ENCODE measurements around the gene CRYBG1.

The CRYBG1 gene

DNA sequence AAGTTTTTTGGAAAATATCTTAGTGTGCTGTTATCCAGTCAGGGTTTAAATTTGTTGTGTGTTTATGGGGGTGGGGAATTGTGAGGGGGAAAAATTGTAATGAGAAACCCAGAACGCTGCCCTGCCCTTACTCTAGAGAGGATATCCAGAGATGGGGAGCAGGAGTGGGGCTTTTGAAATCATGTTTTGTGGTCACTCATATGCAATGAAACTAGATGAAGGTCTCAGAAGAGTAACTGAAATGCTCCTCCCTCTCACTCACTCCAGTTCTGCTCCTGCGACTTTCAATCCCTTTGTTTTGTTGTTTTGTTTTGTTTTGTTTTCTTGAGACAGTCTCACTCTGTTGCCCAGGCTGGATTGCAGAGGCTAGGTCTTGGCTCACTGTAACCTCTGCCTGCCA lies 100.0 kb downstream of the CRYBG1 start:
- DNase-seq (ENCODE audit: low read depth) = no peak

DNA sequence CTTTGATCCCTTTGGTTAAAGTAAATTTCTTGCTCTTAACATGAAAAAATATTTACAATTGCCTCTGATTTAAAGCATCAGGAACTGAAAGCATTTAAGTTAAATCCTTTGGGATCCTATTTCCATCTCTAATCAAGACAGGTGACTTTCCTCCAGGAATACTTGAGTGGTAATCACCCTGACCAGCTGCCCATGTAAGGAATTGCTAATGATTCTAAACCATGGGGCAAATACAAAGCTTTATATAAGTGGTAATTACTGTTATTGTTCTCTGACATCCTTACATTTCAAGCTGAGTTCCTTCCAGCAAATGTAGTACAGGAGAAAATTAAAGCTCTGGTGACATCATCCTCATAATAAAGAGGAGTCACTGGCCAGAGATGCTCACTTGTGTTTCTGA lies 100.6 kb downstream of the CRYBG1 start:
- DNase-seq (ENCODE audit: low read depth) = no peak

DNA sequence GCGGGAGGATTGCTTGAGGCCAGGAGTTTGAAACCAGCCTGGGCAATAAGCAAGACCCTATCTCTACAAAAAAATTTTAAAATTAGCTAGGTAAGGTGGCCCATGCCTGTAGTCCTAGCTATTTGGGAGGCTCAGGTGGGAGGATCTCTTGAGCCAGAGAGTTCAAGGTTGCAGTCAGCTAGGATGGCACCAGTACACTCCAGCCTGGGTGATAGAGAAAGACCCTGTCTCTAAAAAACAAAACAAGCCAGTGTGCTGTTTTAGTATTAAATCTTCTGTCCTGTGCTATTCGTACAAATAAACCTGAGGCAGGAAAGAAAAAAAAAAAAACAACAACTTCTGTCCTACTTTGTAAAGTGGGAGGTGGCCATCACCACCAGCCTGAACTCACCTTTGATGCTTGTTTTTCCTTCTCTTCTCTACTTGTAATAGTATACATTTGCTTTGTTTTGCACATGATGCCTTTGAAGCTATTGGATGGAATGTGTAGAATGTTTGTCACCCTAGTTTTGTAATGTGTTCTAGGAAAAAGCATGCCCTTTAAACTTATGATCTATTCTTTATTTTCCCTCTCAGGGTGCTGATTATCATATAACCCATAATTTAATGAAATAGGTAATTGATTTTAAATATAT lies 102.5 kb downstream of the CRYBG1 start:
- no peak for DNase-seq (ENCODE audit: low read depth)

DNA sequence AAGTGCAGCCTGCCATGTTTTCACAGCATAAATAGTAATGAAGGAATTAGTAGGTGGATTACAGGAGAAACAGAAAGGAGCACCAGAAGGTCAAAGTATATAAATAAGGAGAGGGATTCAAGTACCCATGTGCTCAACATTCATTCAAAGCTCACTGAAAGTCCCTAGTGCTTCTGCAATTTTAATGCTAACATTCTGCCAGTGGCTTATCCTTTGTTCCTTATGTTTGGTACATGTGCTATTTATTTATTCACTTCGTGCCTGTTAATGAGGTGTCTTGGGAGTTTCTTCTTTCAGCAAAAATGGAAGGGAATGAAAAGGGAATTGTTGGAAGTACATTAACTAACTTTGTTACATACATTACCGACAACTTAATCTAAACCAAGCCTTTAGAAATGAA lies 105.7 kb downstream of the CRYBG1 start:
- no peak for DNase-seq (ENCODE audit: low read depth)

DNA sequence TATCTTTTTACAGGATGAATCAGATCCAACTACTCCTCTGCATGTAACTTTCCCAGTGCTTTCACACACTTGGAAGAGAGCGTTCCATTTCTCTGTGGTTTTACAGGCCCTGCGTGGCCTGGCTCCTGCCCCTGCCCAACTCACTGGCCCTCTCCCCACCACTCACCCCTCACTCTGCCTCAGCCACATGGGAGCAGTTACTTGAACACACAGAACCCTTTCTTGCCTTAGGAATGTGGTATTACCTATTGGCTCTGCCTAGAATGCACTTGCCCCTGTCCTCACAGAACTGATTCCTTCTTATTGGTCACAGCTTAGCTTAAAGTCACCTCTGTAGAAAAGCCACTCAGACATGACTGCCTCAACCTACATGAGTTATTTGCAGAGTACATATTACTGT lies 108.4 kb downstream of the CRYBG1 start:
- no peak for DNase-seq (ENCODE audit: low read depth)

DNA sequence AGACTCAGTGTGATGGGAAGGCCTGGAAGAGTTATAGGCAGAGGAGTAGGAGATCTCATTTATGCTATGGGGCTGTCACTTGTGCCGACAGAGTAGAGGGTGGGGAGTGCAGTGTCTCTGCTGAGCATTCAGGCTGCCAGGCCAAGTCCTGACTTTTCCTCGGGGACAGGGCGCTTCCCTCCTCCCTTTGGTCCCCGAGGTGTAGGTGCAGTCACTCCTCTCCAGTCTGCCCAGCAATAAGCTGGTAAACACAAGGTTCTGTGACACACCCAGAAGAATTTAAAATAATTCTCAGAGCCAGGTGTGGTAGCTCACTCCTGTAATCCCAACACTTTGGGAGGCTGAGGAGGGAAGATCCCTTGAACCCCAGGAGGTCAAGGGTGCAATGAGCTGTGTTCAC lies 109.4 kb downstream of the CRYBG1 start:
- no peak for DNase-seq (ENCODE audit: low read depth)

DNA sequence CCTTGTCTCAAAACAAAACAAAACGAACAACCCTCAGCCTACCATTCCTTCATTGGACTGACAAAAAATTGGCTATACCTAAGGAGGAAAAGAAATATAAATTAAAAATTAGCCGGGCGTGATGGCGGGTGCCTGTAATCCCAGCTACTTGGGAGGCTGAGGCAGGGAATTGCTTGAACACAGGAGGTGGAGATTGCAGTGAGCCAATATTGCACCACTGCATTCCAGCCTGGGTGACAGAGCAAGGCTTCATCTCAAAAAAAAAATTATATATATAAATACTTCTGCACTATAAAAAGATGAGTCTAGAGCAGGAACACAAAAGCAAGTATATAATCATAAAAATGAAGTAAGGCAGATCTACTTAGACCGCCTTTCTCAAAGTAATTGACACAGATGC lies 109.8 kb downstream of the CRYBG1 start:
- DNase-seq (ENCODE audit: low read depth) = no peak

DNA sequence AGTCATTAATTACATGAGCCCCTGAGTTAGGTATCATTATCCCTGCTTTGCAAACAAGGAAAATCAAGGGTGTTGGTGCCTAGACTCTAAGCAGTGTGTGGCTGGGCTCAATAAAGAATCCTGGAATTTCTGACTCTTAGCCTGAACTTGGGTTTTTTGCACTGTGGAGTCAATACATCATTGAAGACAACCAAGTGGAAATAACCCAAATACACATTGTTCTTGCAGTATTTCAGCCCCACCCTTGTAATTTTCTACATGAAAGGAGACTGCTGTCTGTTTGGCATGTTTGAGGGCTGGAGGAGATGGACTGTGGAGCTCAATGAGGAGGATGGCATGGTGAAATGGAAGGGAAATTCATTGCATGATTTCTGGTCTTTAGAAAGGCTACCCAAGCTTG lies 110.3 kb downstream of the CRYBG1 start:
- DNase-seq (ENCODE audit: low read depth) = no peak

DNA sequence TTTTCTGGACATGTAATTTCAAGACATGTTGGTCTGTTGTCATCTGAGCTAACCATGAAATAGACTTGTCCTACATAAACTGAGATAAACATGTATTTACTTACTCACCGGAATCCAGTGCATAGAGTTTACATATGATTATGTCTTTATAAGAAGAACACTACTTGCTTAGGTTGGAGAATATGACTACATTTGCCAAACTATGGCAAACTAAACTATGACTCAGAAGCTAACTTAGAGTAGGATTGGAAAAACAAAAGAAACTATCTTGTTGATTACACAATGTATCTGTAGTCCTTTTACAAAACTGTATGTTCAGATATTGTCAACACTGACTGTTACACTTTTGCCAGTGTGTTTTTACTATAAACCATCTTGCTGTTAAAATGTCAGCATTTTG lies 113.3 kb downstream of the CRYBG1 start:
- DNase-seq (ENCODE audit: low read depth) = no peak

DNA sequence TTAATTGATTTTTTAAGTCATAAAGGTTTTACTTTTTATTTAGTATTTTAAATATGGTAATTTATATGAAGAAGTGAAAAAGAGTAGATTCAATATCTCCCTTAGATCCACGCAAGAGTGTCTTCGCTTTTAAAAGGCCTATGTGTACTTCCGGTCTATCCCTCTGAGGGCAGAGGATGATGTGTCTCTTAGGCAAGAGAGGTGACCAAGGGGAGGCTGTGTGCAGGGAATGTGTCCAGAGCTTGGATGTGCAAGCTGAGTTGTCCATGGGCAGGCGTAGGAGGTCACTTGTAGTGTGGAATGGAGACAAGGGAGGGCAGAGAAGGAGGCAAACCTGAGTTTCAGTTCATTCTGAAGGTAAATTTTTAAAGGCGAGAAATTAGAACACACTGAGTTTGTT lies 113.9 kb downstream of the CRYBG1 start:
- no peak for DNase-seq (ENCODE audit: low read depth)

DNA sequence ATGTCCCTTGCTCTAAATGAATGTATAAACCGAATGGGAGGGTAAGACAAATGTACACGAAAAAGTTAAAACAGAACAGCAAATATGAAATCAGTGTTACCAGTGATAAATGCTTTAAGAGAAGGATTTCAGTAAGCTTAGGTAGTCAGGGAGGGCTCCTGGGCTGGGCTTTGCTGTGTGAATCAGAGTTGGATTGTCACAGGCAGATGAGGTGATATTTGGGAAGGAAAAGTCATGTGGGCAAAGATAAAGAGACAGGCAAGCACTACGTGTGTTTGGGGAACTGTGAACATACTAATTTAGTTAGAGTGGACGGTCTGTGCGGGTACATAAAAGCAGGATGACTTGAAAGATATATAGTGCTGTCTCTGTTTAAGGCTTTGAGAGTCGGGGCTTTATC lies 114.8 kb downstream of the CRYBG1 start:
- no peak for DNase-seq (ENCODE audit: low read depth)

DNA sequence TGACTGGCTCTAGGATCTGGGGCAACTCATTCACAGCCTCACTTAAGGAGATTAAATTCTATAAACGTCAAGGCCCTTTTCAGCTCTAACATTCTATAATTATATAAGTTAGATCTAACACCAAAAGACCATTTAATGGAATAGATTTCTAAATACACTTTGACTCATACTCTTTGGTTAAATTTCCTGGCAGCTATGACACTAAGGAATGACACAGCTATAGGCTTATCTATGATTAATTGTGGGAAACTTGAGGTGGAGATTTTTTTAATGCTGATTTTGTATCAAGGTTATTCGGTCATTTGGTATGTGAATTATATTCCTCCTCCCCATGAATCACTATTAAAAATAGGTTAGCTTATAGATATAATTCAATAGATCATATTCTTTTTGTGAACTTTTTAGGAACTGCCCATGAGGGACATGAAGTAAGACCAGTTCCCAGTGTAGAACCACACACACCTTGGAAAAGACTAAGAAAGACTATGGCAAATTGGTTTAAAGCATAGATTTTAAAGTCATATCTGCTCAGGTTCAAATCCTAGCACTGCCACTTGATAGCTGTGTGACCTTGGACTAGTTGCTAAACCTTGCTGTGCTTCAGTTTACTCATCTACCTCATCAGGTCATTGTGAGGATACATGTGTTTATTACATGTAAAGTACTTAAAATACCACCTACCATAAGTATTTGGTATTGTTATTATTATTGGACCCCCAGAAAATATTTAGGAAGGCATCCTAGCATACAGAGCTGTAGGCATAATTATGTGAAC lies 116.0 kb downstream of the CRYBG1 start:
- no peak for DNase-seq (ENCODE audit: low read depth)

DNA sequence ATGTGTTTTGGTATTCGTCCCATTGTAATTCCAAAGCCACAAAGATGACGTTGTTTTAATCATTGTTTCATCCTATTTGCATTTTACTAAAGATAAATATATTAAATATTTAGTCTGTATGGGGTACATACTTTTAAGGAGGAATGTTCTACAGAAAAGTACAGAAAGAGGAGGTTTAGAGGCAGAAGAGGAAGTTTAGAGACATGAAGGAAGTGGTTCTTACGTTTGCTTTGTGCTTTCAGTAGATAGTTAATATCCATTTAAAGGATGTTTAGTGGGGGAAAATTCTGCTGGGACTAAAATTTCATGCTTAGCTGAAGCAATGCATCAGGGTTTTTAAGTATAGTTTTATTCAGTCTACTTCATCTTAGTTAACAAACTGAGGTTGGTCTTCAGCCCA lies 116.6 kb downstream of the CRYBG1 start:
- DNase-seq (ENCODE audit: low read depth) = no peak

DNA sequence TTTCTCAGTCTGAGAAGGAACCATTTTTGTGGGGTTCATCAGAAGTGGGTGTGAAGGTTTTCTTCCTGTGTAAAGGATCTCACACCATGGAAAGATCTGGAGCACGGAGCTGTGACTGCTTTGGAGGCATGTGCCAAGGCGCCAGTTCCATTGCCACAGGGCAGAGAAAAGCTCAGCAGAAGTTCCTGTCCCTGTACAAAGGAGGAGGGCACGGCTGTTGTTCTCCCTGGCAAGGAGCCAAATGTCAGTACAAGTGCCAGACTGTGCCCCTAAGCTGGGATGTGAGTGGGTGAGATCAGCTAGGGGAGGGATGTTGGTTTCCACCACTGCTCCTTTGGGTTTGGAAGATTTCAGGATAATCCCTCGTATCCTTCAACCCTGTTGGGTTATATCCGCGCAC lies 117.3 kb downstream of the CRYBG1 start:
- no peak for DNase-seq (ENCODE audit: low read depth)

DNA sequence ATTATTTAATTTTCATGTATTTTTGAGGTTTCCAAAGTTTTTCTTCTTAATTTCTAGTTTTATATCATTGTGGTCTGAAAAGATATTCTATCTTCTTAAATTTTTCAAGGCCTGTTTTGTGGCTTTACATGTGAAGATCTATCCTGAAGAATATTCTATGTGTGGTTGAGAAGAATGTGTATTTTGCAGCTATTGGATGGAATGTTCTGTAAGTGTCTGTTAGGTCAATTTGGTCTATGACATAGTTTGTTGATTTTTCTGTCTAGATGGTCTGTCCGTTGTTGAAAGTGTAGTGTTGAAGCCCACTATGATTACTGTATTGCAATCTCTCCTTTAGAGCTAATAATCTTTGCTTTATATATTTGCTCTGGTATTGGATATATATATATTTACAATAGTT lies 125.7 kb downstream of the CRYBG1 start:
- DNase-seq (ENCODE audit: low read depth) = no peak

DNA sequence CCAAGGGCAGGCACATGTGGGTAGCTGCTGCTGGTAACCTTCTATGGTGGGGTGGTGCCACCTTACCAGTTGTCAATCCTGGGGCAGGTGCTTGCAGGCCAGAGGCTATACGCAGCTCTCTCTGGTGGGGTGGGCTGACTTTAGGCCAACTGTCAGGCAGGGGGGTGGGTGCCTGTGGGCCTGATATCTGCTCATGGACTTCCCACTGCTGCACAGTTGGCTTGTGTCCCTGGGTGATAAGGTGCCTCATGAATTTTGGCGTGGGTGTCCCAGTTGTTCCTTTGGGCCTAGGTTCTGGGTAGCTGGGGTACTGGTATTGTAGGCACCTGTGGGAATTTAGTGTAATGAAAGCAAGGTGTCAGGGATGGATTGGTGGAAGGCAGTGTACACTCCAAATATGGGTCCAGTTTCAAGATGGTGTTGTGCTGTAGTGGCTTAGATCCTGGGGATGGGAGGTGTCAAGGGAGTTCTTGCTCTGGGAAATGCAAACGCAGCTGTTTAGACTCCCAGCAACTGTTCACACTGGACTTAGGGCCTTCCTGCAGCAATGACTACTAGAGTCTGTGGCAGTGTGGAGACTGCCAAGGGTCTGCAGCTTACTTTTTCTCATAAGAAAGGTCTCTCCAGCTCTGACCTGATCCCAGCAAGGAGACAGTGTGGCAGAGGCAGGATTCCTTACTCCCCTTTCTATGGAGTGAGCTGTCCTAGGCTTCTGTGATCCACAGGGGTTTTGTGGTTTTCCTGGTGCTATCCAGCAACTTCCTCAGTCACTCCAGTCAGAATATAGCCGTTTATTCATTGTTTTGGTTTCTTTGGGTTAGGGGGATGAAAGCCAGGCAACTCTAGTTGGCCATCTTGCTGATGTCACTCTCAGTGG lies 128.2 kb downstream of the CRYBG1 start:
- no peak for DNase-seq (ENCODE audit: low read depth)

DNA sequence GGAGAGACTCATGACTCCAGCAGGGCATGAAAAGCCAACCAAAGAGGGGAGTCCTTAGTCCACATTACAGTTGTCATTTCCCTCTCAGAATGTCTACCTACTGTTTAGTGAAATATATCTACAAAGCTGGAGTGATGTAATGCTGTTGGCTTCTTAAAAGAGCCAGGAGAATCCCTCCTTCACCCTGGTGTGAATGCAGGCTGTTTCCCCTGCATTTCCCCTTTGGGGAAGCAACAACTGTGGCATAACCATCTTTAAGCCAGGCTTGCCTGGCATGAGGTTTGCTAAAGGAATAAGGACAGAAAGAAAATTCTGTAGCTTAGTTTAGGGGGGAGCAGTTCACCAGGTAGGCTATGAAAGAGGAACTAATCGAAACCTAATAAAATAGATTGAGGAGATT lies 129.5 kb downstream of the CRYBG1 start:
- DNase-seq (ENCODE audit: low read depth) = no peak

DNA sequence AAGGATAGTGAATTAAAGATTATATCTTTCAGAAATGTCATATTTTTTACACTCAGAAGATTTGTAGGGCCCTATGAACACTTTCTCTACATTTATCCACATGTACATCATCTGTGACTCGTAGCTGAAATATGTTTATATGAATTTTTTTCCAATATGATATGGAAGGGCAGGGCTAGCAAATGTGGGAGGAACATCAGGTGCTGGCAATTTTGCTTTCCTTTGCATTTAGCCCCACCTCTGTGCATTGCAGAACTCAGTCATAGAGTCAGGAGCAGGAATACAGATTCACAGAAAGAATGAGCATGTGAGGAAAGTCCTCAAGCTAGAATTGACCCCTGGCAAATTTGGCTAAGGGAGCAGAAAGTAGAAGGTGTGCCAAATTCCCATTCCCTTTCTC lies 129.9 kb downstream of the CRYBG1 start:
- DNase-seq (ENCODE audit: low read depth) = no peak

DNA sequence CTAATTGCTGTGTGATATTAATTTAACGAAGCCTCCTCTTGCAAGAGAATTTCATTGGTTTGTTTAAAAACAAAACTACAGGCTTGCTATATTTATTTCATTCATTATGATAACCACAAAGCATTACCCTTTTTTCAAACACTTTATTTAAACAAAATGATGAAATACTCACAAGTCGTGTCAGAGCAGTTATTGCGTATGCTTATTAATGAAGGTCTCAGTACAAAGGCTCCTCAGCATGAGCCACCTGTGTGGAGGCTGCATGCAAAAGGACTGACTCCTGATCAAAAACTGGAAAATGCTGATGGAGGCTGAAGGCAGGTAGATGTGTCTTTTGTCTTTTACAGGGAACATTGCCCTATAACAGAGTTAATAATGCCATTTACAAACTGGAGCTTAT lies 130.5 kb downstream of the CRYBG1 start:
- no peak for DNase-seq (ENCODE audit: low read depth)

DNA sequence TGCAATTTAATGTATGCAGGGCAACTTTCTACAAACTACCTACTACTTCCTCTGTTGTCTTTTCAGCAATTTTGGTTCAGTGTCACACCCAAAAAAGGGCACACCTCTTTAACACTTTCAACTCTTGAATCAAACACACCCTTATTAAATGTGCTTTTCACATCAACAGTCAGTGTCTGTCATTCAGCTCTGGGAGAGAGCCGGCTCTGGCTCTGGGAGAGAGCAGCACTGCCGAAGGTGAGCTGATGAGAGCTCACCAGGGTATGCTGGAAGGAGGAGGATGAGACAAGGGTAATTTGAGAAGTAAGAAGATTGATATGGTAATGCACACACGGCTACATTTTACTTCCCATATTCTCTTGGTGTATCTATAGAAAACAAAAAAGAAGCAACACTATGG lies 134.5 kb downstream of the CRYBG1 start:
- DNase-seq (ENCODE audit: low read depth) = no peak

DNA sequence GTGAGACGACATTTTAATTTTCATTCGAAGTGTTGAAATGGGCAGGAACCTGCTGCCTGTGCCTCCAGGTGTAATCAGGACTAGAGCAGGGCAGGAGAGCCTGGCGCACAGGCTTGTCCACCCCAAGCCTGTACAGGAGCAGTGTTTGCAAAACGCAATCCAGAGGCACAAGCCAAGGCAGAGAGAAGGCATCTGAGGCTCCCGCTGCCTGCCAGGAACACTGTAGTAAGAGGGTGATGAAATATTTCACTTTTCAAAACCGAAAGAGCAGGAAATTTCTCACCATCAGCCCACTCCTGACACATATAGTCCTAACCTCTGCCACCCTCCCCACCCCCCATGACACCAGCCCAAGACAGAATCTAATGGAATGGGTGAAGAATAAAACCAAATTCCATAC lies 136.3 kb downstream of the CRYBG1 start:
- no peak for DNase-seq (ENCODE audit: low read depth)

DNA sequence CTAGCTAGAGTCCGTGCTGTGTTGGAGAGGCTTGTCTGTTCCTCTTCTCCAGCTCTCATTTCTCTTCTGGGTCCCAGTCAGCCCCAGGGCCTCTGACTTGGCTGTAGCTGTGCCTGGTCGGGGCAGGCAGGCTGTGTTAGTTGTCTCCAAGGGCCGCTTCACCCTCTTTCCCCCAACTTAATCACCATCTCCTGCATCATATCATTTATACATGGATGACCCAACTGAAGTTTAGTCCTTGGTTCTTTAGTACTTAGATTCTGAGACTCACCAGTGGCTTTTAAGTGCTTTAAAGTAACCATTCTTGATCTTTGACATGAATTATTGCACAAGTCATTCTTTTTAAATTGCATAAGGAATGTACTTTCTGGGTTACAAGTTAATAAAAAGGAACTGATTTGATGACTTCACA lies 141.4 kb downstream of the CRYBG1 start:
- DNase-seq (ENCODE audit: low read depth) = no peak

DNA sequence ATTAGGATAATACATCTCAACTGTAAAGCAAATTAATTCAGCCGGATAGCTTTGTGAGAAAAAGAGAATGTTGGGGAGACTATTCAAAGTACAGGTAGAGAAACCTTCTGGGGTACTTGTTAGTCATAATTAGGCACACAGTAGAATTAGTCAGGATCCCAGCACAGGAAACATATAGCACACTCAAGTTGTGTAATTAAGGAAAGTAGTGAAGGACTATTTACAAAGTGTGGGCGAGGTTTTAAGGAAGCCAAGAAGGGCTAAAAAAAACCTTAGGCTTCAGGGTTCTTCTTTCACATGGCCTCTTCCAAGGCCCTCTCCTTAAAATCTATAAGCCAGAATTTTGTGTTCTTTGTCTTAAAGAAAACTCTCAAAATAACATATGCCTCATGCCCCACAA lies 142.0 kb downstream of the CRYBG1 start:
- no peak for DNase-seq (ENCODE audit: low read depth)

Data from activated T-cell treated with anti-CD3 and anti-CD28 coated beads for 1 hour (primary cell).